HG03460 (cell line): ENCODE data around the gene FOXO3.
"Not testable (repeated sequence)": the region's sequence is repeated elsewhere in the genome, so short reads cannot be mapped to it uniquely, and the experiment has no call there.

ENCODE experiments used
- ATAC-seq: cut with Tn5 transposase; IDR thresholded peaks from one replicate; pipeline ENCODE4 v1.9.1; 2021; ENCODE audit not compliant: unreplicated experiment

FOXO3 gene

DNA sequence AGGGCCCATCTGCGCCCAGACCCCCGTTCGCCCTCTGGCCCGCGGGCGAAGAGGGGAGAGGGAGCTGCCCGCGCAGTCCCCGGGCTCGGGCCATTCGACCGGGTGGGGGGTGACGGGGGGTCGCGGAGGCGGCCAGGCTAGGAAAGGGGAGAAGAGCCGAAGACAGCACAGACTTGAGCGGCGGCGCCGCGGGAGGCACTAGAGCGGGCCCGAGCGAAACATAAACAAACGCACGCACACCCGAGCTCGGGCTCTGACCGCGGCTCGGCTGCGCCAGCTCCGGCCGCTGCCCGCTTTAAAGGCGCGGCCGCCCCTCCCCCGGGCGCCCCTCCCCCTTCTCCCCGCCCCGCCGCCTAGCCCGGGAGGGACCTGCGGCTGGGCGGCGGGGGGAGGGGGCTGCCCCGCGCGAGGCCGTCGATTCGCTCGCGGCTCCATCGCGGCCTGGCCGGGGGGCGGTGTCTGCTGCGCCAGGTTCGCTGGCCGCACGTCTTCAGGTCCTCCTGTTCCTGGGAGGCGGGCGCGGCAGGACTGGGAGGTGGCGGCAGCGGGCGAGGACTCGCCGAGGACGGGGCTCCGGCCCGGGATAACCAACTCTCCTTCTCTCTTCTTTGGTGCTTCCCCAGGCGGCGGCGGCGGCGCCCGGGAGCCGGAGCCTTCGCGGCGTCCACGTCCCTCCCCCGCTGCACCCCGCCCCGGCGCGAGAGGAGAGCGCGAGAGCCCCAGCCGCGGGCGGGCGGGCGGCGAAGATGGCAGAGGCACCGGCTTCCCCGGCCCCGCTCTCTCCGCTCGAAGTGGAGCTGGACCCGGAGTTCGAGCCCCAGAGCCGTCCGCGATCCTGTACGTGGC, at the start of gene FOXO3:
FOXO3 (plus strand) TSS at position 455 of the 846 bp plus-strand sequence; CDS start at position 747, 292 bp downstream.
- no peak for ATAC-seq

DNA sequence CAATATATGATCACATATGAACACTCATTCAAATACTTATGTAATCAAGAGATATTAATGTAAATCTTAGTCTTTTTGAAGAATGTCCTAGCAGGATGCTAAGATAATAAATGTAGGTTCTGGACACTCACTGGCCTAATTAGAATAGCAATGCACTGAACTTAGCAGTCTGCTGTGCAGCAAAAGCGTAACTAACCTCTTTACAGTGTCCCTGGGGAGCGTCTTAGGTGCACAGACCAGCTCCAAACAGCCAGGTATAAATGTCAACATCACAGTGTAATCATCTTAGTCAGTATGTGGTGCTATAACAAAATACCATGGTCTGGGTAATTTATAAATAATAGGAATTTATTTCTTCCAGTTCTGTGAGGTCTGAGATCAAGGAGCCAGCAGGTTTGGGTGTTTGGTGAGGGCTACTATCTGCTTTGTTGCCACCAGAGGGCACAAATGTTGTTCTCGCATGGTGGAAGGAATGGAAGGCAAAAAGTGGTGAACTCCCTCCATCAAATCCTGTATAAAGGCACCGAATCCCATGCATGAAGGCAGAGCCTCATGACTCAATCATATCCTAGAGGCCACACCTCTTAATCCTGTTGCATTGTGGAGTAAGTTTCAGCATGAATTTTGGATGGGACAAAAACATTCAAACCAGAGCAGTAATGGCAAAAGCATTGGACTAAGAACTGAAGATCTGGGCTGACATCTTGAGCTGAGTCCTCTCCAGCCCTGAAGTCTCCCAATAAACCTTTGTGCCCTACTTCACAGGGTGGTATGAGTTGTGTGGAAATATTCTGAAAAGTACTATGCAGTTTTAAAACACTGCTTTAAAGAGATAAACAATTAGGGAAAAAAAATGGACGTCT, 41.8 kb upstream of the FOXO3 start:
- ATAC-seq = no peak

DNA sequence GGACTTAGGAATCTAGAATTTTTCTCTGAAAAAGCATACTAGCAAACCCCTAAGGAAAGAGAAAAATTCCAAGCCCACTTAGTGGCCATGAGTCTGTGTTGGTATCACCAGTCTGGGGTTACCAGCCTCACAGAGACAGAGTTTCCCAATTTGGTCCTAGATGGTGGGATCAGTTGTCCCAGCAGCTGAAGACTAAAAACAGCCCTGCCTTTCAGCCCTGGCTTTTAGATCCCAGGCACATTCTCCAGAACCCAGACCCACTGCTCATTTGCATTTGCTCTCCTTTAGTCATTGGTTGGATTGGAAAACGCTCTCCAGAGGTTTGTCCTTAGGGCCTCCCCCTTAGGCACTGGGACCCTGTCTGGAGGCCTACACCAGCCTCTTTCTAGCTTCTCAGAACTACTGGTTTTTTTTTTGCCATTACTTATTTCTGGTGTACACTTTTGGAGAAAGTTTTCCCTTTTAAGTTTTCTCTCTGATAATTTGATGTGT, 39.1 kb upstream of the FOXO3 start:
- no peak for ATAC-seq

DNA sequence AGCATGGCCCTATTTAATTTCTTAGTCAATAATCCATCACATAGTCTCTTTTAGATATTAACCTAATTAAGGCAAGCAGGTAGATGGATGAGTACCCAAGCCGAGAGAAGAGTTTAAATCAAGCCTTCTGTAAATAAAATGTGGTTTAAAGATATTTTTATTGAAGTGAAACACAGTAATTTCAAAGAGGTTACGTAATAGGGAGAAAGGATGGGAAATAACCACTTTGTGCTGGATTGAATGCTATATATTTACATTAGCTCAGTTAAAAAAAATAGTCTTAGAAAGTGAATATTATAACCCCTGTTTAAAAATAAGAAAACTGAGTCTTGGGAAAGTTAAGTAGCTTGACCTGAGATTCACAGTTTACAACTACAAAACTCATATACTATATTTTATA, 37.0 kb upstream of the FOXO3 start:
- no peak for ATAC-seq

DNA sequence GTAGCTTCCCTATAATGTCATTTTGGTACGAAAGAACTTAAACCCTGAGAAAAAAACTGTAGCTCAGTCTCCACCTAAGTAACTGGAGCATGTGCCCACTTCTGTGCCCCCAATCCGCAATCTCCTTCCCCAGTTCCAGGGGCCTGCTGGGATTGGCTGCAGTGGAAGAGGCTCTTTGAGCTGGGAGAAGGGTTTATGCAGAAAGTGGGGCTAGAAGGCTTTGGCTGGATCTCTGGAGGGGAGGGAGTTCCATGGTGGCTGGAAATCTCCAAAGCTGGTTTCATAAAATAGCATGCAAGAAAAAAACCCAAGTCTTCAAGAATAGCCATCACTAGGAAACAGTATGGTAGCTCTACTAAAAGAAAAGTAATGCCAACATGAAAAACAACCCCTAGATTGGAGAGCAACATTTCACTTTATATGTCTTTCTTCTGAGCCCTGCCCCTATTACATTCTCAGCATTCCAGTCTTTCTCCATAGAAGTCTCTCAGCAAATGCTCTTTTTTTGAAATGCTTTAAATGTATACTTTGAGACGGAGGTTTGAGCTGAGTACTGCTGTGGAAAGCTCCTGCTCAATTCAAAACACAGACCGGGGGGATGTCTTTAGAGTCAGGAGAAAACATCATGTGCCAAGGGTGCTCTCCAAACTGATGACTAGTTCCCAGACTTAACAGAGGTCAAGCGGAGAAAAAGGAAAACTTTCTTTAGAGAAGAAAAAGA, 36.0 kb upstream of the FOXO3 start:
- no peak for ATAC-seq

DNA sequence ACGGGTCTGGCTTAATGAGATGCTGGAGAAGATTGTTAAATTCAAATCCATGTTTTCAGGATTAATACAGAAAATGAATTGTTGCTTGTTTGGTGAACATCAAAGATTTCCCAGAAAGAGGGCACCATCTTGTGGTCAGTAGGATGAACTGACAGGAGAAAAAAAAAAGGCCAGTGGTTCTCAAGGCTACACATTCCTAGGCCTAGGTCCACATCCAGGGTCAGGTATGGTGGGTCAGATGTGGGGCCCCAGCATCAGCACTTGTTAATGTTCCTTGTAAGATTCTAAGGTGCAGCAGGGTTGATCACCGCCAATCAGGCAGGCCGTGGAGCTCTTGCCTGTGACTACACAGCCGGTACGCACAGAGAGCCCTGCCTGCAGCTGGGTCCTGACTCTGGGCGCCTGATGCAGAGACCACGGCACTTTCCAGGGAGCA, 34.0 kb upstream of the FOXO3 start:
- ATAC-seq = no peak

DNA sequence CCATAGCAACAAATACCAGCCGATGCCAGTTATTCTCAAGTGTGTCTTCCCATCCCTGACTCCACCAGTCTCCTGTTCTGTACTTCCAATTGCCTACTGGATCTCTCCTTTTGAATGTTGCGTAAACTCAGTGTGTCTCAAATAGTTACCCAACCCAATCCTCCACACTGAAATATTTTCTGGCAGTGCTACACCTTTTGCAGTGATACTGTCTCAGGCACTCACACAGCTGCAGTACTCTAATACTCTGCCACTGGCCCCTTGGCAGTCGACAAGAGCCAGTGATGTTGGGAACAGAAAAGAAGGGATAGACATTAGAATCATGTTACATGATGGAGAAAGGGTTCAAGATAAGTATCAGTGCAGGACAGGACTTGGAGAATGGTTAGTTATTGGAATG, 31.8 kb upstream of the FOXO3 start:
- ATAC-seq = no peak

DNA sequence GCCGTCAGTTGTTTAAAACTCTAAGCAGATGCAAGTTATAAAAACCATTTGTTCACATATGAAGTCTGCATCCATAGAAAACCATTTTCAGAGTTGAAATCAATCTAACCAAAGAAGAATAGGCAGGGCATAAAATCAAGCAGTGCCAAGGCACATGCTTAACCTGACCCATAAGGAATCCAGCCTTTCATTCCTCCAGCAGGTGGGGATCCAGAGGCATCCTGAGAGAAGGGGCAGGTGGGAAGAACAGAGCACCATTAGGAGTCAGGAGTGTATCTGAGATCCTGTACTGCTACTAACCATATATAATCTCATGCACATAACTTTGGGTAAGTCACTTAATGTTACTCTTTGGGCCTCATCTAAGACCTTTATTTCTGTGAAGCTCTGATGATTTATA, 29.4 kb upstream of the FOXO3 start:
- ATAC-seq = no peak

DNA sequence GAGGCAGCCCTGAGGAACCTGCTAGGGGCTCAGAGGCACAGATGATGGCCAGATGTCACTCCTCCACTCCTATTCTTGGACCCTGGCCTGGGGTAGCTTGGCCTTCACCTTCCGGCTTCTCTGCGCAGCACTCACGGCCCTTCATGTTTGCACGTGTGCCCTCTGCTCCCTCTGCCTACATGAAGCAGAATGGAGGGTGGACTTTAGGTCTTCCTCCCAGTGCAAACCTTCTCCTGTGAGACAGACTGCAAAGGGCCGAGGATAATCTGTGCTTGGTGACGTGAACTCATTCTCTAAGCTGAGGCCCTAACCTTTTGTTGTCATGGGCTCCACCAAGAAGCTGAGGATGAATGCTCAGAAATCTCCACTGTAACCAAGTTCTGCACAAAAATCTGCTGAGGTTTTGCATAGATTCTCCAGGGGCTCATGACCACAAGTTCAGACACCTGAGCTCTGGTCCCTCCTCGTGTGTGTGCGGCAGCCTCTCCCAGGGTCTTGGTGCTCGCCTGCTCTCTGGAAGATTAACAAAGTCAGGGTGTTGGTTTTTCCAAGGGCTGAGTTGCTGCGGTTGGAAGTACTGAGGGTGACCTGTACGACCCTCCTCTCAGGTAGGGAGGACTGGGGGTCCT, 25.5 kb upstream of the FOXO3 start:
- ATAC-seq = no peak

DNA sequence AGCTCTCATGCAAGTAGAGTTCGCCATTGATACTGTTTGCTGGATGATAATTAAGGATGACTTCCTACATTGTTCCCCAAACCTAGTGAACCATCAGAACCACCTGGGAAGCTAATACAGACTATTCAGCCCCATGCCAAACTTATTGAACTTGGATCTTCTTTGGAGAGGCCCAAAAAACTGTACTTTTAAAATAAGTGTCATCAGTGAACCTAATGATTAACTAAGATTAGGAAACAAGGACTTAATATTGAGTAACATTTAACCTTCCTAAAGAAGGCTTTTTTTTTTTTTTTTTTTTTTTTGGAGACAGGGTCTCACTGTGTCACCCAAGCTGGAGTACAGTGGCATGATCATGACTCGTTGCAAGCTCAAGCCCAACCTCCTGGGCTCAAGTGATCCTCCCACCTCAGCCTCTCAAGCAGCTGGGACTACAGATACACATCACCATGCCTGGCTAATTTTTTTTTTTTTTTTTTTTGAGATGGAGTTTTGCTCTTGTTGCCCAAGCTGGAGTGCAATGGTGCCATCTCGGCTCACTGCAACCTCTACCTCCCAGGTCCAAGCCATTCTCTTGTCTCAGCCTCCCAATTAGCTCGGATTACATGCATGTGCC, 24.7 kb upstream of the FOXO3 start:
- not testable (repeated sequence) for ATAC-seq

DNA sequence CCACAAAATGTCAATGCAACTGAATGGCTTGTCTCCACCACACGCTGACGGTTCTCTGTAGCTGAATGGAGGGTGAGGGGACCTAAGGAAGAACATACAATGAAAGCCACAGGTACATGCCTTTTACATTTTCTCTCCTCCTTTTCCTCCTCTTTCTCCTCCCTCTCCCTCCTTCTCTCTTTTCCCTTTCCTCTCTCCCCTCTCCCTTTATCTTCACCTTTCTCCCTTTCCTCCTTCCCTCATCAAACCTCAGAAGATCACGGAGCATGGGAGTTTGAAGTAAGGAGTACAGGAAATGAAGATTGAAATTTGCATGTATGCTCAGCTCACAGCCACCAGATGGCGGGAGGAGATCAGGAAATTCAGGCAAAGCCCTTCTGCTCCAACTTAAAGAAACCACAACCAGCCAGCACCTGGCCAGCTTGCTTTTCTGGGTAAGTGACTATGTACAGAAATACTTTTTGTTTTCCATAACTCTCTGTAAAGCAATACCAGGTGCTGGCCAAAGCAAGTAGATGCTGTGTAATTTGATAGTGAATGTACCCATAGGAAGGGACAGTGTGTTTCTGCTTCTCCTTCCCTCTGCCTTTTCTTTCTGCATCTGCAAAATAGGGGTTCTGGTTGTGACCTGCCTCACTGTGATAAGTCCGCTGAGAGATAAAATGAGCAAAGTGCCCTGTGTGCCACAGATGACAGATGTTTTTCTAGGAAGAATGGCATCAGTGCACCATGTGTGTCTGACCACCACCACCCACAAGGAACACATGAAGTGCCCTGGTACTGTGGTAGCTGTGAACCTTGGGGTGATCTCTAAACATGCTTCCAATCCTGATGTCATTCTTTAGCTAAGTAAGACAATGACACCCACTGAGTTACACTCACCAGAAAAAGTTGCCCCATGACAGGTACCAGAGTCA, 18.6 kb upstream of the FOXO3 start:
- no peak for ATAC-seq

DNA sequence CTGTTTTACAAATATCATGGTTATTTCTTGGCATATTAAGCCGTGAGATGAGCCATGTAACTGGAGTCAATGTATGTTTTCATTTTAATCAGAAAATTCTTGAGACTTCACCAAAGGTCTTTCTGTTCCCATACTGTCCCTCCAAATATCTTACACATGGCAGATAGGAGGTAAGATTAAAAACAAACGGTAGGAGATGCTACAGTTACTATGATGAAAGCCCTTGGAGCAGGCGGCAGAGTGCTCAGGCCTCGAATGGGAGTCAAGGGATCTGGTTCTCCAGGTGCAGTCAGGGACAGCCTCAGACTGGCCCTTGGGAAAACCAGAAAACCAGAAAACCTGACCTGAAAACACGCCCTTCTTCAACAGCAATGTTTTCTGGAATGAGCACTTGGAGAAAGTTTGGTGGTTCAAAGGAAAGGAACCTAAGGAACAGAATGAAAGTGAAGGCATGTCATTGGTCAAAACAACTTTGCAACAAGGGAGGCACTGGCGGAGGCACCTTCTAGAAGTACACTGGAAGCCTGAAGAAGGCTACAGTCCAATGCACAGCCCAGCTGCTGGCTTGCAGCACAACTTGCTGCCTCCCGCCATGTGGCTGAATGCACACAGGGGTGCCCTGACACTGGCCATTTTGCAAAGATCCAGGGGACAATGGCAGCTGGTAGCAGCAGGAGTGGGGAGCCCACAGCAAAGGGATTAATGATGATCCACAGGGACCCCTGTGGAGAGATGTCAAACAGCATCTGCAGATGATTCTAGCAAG, 17.4 kb upstream of the FOXO3 start:
- ATAC-seq = no peak

DNA sequence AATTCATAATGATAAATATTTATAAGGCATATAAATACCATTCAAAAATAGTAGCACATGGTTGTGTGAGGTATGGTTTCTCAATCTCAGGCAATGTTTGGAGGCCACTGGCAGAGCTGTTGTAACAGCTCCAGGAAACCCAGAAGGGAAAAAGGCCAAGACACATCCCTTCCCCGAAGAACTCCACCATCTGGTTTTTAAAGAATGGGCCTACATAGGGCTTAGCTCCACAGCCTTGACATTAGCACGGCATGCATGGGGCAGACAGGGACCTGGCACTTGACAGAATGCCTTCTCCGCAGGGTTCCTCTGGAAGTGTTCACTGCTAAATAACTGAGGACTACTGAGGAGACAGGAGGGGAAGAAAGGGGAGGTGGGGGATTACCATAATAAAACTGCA, 16.1 kb upstream of the FOXO3 start:
- no peak for ATAC-seq

DNA sequence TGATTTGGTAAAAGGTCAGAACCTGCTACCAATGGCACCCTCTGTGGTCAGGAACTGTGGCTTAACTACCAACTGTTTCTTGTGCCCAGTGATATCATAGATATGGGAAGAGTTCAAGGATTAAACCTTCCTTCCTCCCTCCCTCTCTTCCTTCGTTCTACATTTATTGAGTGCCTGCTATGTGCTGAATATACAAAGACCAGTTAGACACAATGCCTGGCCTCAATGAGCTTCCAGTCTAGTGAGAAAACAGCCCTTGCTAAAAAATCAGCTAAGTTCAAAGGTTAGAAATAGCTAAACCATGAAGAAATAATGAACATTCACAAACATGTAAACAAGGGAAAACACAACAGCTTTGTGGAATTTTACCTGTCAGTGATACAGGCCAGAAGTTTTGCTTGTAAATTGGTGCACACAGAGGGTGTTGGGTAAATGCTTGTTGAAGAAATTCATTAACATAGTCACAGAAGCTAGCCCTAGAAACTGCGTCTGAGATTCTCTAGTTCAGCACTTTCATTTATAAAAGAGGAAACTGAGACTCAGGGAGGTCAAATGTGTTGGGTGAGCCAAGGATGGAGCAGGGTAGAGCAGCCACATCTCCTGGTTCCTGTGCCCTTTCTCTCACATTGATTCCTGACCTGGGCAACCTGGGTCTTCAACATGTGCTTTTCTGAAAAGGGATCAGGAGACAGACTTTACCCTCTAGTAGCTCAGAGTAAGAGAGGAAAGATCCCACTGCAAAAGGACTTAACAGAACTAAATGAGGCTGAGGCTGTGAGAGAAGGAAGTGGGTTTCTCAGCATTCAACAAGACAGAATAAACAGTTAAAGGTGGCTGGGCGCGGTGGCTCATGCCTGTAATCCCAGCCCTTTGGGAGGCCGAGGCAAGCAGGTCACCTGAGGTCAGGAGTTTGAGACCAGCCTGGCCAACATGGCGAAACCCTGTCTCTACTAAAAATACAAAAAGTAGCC, 14.4 kb upstream of the FOXO3 start:
- no peak for ATAC-seq

DNA sequence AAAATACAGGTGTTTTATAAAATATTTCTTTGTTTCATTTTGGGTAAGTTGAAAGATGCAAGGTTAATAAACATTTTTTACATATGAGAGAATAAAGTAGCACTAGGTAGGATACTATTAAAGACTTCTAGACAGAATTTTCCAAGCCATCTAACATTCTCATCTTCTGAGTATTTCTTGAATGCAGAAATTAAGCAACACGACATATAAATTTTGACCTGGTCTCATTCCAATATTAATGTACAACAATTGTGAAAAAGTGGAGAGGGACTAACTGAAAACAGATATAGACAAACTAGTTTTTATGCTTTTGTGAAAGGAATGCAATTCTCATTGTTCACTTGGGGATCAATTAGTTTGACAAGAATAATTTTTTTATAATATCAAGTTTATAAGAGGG, 11.5 kb upstream of the FOXO3 start:
- ATAC-seq = no peak

DNA sequence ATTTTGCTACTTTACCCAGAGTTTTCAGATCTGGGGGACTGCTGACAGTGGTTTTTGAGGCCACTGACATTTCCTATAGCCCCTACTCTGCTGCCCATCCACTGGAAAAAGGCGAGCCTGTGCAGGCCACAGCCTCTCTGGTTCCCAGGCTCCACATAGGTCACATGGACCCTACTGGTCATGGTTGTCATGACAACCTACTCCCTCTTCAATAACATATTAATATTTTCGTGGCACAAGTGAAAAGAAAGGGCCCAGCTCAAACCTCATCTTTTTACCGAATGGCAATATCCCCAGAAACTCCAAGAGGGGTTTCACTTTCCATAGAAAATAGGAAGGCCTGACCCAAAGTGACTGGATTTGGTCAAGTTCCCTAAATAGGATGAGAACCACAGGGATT, 11.0 kb upstream of the FOXO3 start:
- ATAC-seq = no peak

DNA sequence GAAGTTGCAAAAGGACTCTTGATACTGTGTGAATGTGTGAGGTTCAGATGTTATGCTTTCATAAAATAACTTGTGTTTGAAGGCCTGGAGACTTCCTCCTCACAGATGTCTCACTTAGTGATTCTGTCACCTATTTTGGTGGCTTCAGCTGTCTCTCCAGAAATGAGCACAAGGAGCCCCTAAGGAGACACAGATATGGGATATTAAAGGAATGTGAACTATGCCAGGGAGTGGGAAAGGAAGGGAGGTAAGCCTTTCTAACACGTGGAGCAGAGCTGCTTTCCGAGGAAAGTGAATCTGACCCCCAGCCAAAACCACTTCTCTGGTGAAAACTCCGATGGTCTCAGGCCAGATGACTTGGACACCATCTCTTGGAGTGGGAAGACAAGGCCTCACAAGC, 10.5 kb upstream of the FOXO3 start:
- ATAC-seq = no peak
